OCI-LY3 (cell line): ENCODE data around the gene TSPEAR.

Source experiments
- CTCF ChIP-seq: fragments of 200-600, 300-600 bp; sonication (generic); IDR thresholded peaks from 2 replicates; pipeline ENCODE4 v1.5.1; 2014; ENCODE audit warnings: antibody characterized with exemption, low read length, low read depth
- EZH2phosphoT487 ChIP-seq: fragments of 200-600 bp; shearing (Covaris generic); IDR thresholded peaks from 2 replicates; pipeline ENCODE4 v1.6.1; 2018; ENCODE audit warnings: antibody characterized with exemption, mixed run types, low read depth

DNA sequence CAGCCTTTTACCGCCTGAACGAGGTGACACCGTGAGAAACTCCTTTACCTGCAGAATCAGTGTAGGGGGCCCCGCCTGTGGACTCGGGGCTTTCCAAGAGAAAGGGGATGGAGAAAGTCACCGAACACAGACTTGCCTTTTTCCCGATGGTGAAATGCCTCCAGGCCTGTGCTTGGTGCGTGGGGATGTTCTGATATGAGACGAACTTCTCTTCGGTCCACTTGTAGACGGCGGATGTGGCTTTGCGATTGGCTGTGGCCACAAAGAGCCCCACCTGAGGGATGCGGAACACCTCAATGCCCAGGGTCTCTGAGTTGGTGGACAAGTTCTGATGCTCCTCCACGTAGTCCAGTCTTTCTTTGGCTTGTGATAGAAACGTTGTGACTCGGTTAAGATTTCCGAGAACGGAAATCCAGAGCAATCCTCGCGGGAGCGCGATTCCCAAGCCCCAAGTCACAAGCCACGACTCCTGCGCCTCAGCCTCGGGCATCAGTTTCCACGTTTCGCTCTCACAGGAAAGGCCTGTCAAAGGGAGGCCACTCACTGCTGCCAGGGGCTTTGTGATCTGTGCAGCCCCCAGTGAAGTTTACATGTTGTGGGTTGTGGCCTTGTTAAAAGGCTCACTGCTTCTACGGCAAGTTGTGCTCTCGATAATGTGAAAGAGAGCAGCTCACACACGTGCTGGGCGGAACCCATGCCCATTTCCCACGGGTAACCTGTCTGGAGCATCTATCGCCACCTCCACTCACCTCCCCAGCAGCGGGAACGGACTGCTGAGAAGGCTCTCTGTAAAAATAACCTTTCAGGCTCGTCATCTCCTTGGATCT lies 184.0 kb downstream of the TSPEAR start:
- no peak for TF ChIP-seq CTCF
- TF ChIP-seq EZH2phosphoT487: no peak
